NCI-H2196 treated with DMSO at 0.1 percent for 48 hours (cell line): Measurements from ENCODE around the gene MED17.

ENCODE experiments used
- DNase-seq: peaks from one replicate; lab custom pipeline; 2025; ENCODE audit not compliant: unreplicated experiment; lab: John Stamatoyannopoulos, UW

MED17 gene

GRCh38 chr11:93846411-93846810 lies 62.3 kb downstream of the MED17 start:
- DNase-seq: no peak

- no peak for DNase-seq
Observed at GRCh38 chr11:93849201-93849600, 65.1 kb downstream of the MED17 start.

GRCh38 chr11:93849751-93850593 lies 65.9 kb downstream of the MED17 start:
- no peak for DNase-seq

- DNase-seq: no peak
Observed at GRCh38 chr11:93850594-93851018, 66.5 kb downstream of the MED17 start, which contains the start of gene VSTM5. Gene VSTM5 (minus strand): TSS chr11:93850618. CDS start chr11:93850502, 116 bp downstream.

- no peak for DNase-seq
Observed at GRCh38 chr11:93852242-93852641, 68.2 kb downstream of the MED17 start.

GRCh38 chr11:93857413-93858120 lies 73.5 kb downstream of the MED17 start:
- DNase-seq: peak; percentile 42

- DNase-seq: no peak
Observed at GRCh38 chr11:93858121-93858775, 74.2 kb downstream of the MED17 start.

GRCh38 chr11:93861808-93862207 lies 77.7 kb downstream of the MED17 start:
- DNase-seq: no peak
